Islet precursor cell (in vitro differentiated cells): ENCODE measurements around the gene C8G.

Source experiments
- DNase-seq: peaks from one replicate; pipeline ENCODE4 v3.0.0-alpha.2; 2018

The C8G gene

GRCh38 chr9:136921307-136921706, 23.7 kb upstream of the C8G start:
- DNase-seq: no peak

GRCh38 chr9:136921718-136922117, 23.3 kb upstream of the C8G start:
- DNase-seq: no peak

- no peak for DNase-seq
Measured at GRCh38 chr9:136922540-136922939, 22.5 kb upstream of the C8G start.

GRCh38 chr9:136923881-136924280, 21.2 kb upstream of the C8G start:
- DNase-seq: peak; percentile 44

GRCh38 chr9:136925414-136926153, 19.5 kb upstream of the C8G start:
- peak; percentile 57 for DNase-seq

- DNase-seq: peak; percentile 60
Measured at GRCh38 chr9:136926154-136926704, 18.8 kb upstream of the C8G start.

GRCh38 chr9:136926749-136927148, 18.3 kb upstream of the C8G start:
- peak; percentile 35 for DNase-seq

- DNase-seq: peak; percentile 49
Measured at GRCh38 chr9:136927343-136928271, 17.4 kb upstream of the C8G start.

GRCh38 chr9:136928591-136928990, 16.5 kb upstream of the C8G start:
- no peak for DNase-seq

GRCh38 chr9:136930014-136930413, 15.0 kb upstream of the C8G start:
- no peak for DNase-seq

- DNase-seq: no peak
Measured at GRCh38 chr9:136931611-136932130, 13.4 kb upstream of the C8G start.

- DNase-seq: no peak
Measured at GRCh38 chr9:136934277-136934676, 10.8 kb upstream of the C8G start.

GRCh38 chr9:136935651-136936050, 9.4 kb upstream of the C8G start:
- DNase-seq: no peak

GRCh38 chr9:136936645-136937170, 8.3 kb upstream of the C8G start:
- DNase-seq: peak; percentile 28

- no peak for DNase-seq
Measured at GRCh38 chr9:136937186-136938001, 7.6 kb upstream of the C8G start.

- DNase-seq: no peak
Measured at GRCh38 chr9:136939431-136939995, 5.5 kb upstream of the C8G start.

GRCh38 chr9:136939996-136940525, 5.0 kb upstream of the C8G start:
- DNase-seq: no peak

GRCh38 chr9:136940526-136941230, 4.4 kb upstream of the C8G start:
- DNase-seq: no peak

GRCh38 chr9:136941231-136942111, 3.6 kb upstream of the C8G start:
- DNase-seq: no peak
